ENCODE results near the gene SLC12A2. TPM values are rescaled to one million over a fixed set of nuclear protein-coding genes. Genes with fewer than 3 reads are reported as not detected.

Gene SLC12A2
- total RNA-seq (10 to 100 TPM; 13.0 to 24.1 (median 16.1) TPM), polyA plus RNA-seq (1 to 10 TPM; 2.8 to 4.2 TPM)
- long read RNA-seq, donor 1, full-length matches to known transcripts = 5 of 10 reads
- long read RNA-seq, donor 1, partial matches to known transcripts = 3 of 10 reads
- long read RNA-seq, donor 1, other reads (novel, unspliced or antisense) = 2 of 10 reads
- long read RNA-seq, donor 2, partial matches to known transcripts = 1 of 2 reads
- long read RNA-seq, donor 2, other reads (novel, unspliced or antisense) = 1 of 2 reads
- long read RNA-seq, donor 3, partial matches to known transcripts = 3 of 5 reads
- long read RNA-seq, donor 3, other reads (novel, unspliced or antisense) = 2 of 5 reads

- WGBS, 4 donors = 0 to 1% (median 0%) methylated on average over 47 to 104 of the region's 104 CpGs
- peak; percentile 84 to 94 (median 92) for ATAC-seq
- intact Hi-C loops (cut with DNase I) = loop anchor here in 9 of 10 donors (1.0 to 10.0 kb wide), 13 partner anchors 106 to 328 kb away; no protein-coding TSS in a partner anchor
- peaks cover 0 to 60% (median 47%) of the 10 kb centered on the region in 12 donors for H3K4me1 ChIP-seq
- no peaks in the 10 kb centered on the region for H3K9me3 ChIP-seq
- no peaks in the 10 kb centered on the region for H3K36me3 ChIP-seq
- H3K4me3 ChIP-seq = peak within 1 kb of the TSS; percentile 68 to 93 (median 90)
- TF ChIP-seq CTCF (IDR thresholded peaks at IDR 0.05) (no peak), POLR2A (IDR thresholded peaks at IDR 0.05) (peak in 1 of 2 donors; percentile 6)
- H3K27me3 ChIP-seq = no peaks in the 10 kb centered on the region
- peak within 1 kb of the TSS; percentile 92 to 100 (median 97) for H3K27ac ChIP-seq
- DNase-seq = peak; percentile 93 to 96 (median 95)
Measured at GRCh38 chr5:128083033-128083810, at the start of gene SLC12A2. SLC12A2 (plus strand) TSS chr5:128083766; CDS start chr5:128083955, 189 bp downstream.

GRCh38 chr5:128035689-128036088 is 47.9 kb upstream of the SLC12A2 start:
- Histone ChIP-seq H3K4me3 (no peak overlapping the region), H3K4me1 (peaks cover 0 to 27% (median 11%) of the 10 kb centered on the region in 12 donors), H3K9me3 (peaks cover 0 to 17% (median 0%) of the 10 kb centered on the region in 12 donors), H3K27me3 (no peaks in the 10 kb centered on the region), H3K36me3 (no peaks in the 10 kb centered on the region), H3K27ac (no peak overlapping the region)
- DNase-seq (no peak), ATAC-seq (no peak)
- TF ChIP-seq CTCF (IDR thresholded peaks at IDR 0.05) (no peak), POLR2A (IDR thresholded peaks at IDR 0.05) (no peak)
- WGBS, 4 donors = 92 to 96% (median 94%) methylated on average over 4 of the region's 4 CpGs
- intact Hi-C loops (cut with DNase I) = loop anchor here in 1 of 10 donors (10.0 kb wide), 1 partner anchor 61 kb away; no protein-coding TSS in a partner anchor

GRCh38 chr5:128036950-128037349 is 46.6 kb upstream of the SLC12A2 start:
- TF ChIP-seq CTCF (IDR thresholded peaks at IDR 0.05) (no peak), POLR2A (IDR thresholded peaks at IDR 0.05) (no peak)
- 33 to 53% (median 41%) methylated on average over 1 of the region's 1 CpG for WGBS, 4 donors
- ATAC-seq (no peak), DNase-seq (no peak)
- H3K27ac ChIP-seq = no peak overlapping the region
- peaks cover 0 to 17% (median 0%) of the 10 kb centered on the region in 12 donors for H3K9me3 ChIP-seq
- H3K4me3 ChIP-seq = no peak overlapping the region
- peaks cover 0 to 27% (median 11%) of the 10 kb centered on the region in 12 donors for H3K4me1 ChIP-seq
- no peaks in the 10 kb centered on the region for H3K27me3 ChIP-seq
- intact Hi-C loops (cut with DNase I) = loop anchor here in 1 of 10 donors (10.0 kb wide), 1 partner anchor 62 kb away; no protein-coding TSS in a partner anchor
- H3K36me3 ChIP-seq = no peaks in the 10 kb centered on the region

GRCh38 chr5:128038643-128039042 is 44.9 kb upstream of the SLC12A2 start:
- DNase-seq (no peak), ATAC-seq (peak in 3 of 4 donors; percentile 69 to 76 (median 70))
- peaks cover 0 to 27% (median 11%) of the 10 kb centered on the region in 12 donors for H3K4me1 ChIP-seq
- intact Hi-C loops (cut with DNase I) = loop anchor here in 1 of 10 donors (10.0 kb wide), 1 partner anchor 64 kb away; no protein-coding TSS in a partner anchor
- H3K4me3 ChIP-seq = no peak overlapping the region
- peaks cover 0 to 4% (median 0%) of the 10 kb centered on the region in 9 donors for H3K36me3 ChIP-seq
- TF ChIP-seq POLR2A (IDR thresholded peaks at IDR 0.05) (no peak), CTCF (IDR thresholded peaks at IDR 0.05) (no peak)
- no peaks in the 10 kb centered on the region for H3K27me3 ChIP-seq
- H3K27ac ChIP-seq = peak overlapping the region in 4 of 12 donors; percentile 7 to 58 (median 13)
- H3K9me3 ChIP-seq = peaks cover 0 to 6% (median 0%) of the 10 kb centered on the region in 12 donors
